ENCODE data around the gene VTCN1. TPM values are rescaled to one million over a fixed set of nuclear protein-coding genes. Genes with fewer than 3 reads are reported as not detected.

VTCN1 gene
- total RNA-seq, 1 experiment from 2014 or later, result 0.52 TPM

DNA sequence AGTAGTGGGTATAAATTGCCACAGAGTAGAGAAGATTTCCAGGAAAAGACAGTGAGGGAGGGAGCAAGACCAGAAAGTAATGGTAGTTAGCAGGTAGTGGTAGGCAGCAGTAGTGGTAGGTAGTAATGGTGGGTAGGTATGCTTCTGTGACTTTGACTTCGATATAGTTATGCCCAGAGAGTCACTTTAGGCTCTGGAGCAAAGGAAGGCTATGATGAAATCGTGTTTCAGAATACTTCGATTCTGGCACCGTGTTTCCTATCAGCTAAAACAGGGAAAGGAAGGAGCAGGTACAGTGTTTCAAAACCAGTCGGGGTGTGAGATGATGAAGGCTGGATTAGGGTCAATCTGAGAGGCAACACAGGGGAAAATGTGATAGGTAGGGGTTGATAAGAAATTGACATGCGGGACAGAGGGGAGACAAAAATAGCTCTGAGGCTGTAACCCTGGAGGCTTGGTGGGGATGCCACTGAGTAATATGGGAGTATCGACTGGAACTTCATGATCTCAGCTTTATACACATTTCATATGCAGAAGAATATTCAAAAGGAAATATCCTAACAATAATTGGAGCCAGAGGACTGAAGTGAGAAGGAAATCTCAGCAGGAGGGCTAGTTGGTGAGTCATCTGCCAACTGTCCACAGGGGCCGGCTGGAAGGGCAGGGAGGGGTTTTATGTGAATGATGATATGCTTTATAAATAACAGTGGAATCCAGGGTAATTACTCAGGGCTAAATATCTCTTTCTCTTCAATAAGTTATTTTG, 64.0 kb downstream of the VTCN1 start:
- intact Hi-C loops (cut with micrococcal nuclease; ENCODE audit: unreplicated experiment), result no loop called here
- no peak overlapping the region for H3K4me3 ChIP-seq (ENCODE audit: low read depth, low read length)
- no peaks in the 10 kb centered on the region for H3K27me3 ChIP-seq (replicated peaks; ENCODE audit: control insufficient read depth, insufficient read depth, low read length)
- peaks cover 10% of the 10 kb centered on the region for H3K4me1 Mint-ChIP-seq (ENCODE audit: low read depth, unreplicated experiment)
- no peaks in the 10 kb centered on the region for H3K4me1 ChIP-seq
- no peaks in the 10 kb centered on the region for H3K36me3 Mint-ChIP-seq (ENCODE audit: insufficient read depth, unreplicated experiment)
- H3K9me3 Mint-ChIP-seq (ENCODE audit: unreplicated experiment), result peaks cover 6% of the 10 kb centered on the region
- DNase-seq, result no peak
- ChIA-PET CTCF (no interaction called here), POLR2A (no interaction called here)
- no peaks in the 10 kb centered on the region for H3K36me3 ChIP-seq (ENCODE audit: control insufficient read depth, insufficient read depth, low read length)
- TF ChIP-seq, protein P1, sequence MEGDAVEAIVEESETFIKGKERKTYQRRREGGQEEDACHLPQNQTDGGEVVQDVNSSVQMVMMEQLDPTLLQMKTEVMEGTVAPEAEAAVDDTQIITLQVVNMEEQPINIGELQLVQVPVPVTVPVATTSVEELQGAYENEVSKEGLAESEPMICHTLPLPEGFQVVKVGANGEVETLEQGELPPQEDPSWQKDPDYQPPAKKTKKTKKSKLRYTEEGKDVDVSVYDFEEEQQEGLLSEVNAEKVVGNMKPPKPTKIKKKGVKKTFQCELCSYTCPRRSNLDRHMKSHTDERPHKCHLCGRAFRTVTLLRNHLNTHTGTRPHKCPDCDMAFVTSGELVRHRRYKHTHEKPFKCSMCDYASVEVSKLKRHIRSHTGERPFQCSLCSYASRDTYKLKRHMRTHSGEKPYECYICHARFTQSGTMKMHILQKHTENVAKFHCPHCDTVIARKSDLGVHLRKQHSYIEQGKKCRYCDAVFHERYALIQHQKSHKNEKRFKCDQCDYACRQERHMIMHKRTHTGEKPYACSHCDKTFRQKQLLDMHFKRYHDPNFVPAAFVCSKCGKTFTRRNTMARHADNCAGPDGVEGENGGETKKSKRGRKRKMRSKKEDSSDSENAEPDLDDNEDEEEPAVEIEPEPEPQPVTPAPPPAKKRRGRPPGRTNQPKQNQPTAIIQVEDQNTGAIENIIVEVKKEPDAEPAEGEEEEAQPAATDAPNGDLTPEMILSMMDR (IDR thresholded peaks at IDR 0.05; ENCODE audit: insufficient read depth in 1 of 2, low read depth in 1 of 2, low read length in 1 of 2, severe bottlenecking in 1 of 2, unreplicated experiment in 1 of 2), result no peak
- no peak overlapping the region for H3K4me3 Mint-ChIP-seq (ENCODE audit: unreplicated experiment)
- no peaks in the 10 kb centered on the region for H3K27me3 Mint-ChIP-seq (ENCODE audit: insufficient read depth, unreplicated experiment)
- H3K9me3 ChIP-seq, result no peaks in the 10 kb centered on the region
- no TSS peak for BruUV-seq (replicated peaks)
- H3K27ac Mint-ChIP-seq (ENCODE audit: unreplicated experiment), result no peak overlapping the region

DNA sequence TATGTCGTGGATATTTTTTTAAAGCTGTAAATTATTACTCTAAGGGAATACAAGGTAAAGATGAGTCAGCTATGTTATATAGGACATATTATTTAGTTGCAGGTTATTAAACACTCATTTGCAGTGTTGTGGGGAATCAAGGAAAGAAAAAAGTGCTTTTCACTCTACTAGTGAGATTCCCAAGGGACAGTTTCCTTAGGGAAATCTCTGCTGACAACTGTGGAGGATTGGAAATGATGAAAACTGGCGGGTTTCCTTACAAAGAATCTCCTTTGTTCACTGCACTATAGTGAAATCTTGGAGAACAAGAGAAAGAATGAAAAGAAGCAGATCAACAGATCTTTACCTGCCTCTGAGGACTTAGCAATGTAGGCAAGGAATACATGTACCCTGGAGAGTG, 64.7 kb downstream of the VTCN1 start:
- Mint-ChIP-seq H3K27me3 (ENCODE audit: insufficient read depth, unreplicated experiment) (no peaks in the 10 kb centered on the region), H3K27ac (ENCODE audit: unreplicated experiment) (no peak overlapping the region), H3K9me3 (ENCODE audit: unreplicated experiment) (peaks cover 5% of the 10 kb centered on the region), H3K36me3 (ENCODE audit: insufficient read depth, unreplicated experiment) (no peaks in the 10 kb centered on the region), H3K4me3 (ENCODE audit: unreplicated experiment) (no peak overlapping the region), H3K4me1 (ENCODE audit: low read depth, unreplicated experiment) (peaks cover 10% of the 10 kb centered on the region)
- DNase-seq, result no peak
- BruUV-seq (replicated peaks), result no TSS peak
- H3K4me3 ChIP-seq (ENCODE audit: low read depth, low read length), result no peak overlapping the region
- ChIA-PET POLR2A (no interaction called here), CTCF (no interaction called here)
- no peaks in the 10 kb centered on the region for H3K27me3 ChIP-seq (replicated peaks; ENCODE audit: control insufficient read depth, insufficient read depth, low read length)
- no peaks in the 10 kb centered on the region for H3K4me1 ChIP-seq
- intact Hi-C loops (cut with micrococcal nuclease; ENCODE audit: unreplicated experiment), result no loop called here
- H3K36me3 ChIP-seq (ENCODE audit: control insufficient read depth, insufficient read depth, low read length), result no peaks in the 10 kb centered on the region
- TF ChIP-seq, protein P1 (IDR thresholded peaks at IDR 0.05; ENCODE audit: insufficient read depth in 1 of 2, low read depth in 1 of 2, low read length in 1 of 2, severe bottlenecking in 1 of 2, unreplicated experiment in 1 of 2), result no peak
- H3K9me3 ChIP-seq, result no peaks in the 10 kb centered on the region

DNA sequence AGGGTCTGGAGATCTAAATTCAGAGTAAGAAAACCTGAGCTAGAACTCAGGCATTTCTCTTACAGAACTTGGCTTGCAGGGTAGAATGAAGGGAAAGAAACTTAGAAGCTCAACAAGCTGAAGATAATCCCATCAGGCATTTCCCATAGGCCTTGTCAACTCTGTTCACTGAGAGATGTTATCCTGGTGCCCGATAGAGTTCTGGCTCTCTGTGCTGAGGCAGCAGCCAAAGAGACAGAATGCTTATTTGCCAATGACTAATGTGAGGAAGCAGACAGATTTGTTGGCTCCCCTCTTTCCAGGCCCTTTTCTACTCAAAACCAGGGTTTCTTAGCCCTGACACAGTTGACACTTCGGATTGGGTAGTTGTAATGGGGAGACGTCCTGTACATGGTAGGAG, 66.9 kb downstream of the VTCN1 start:
- TF ChIP-seq, protein P1 (IDR thresholded peaks at IDR 0.05; ENCODE audit: insufficient read depth in 1 of 2, low read depth in 1 of 2, low read length in 1 of 2, severe bottlenecking in 1 of 2, unreplicated experiment in 1 of 2), result no peak
- H3K4me1 ChIP-seq, result no peaks in the 10 kb centered on the region
- Mint-ChIP-seq H3K27me3 (ENCODE audit: insufficient read depth, unreplicated experiment) (no peaks in the 10 kb centered on the region), H3K27ac (ENCODE audit: unreplicated experiment) (no peak overlapping the region), H3K9me3 (ENCODE audit: unreplicated experiment) (no peaks in the 10 kb centered on the region), H3K4me3 (ENCODE audit: unreplicated experiment) (no peak overlapping the region), H3K4me1 (ENCODE audit: low read depth, unreplicated experiment) (peaks cover 10% of the 10 kb centered on the region), H3K36me3 (ENCODE audit: insufficient read depth, unreplicated experiment) (no peaks in the 10 kb centered on the region)
- no peaks in the 10 kb centered on the region for H3K36me3 ChIP-seq (ENCODE audit: control insufficient read depth, insufficient read depth, low read length)
- no peaks in the 10 kb centered on the region for H3K27me3 ChIP-seq (replicated peaks; ENCODE audit: control insufficient read depth, insufficient read depth, low read length)
- H3K9me3 ChIP-seq, result no peaks in the 10 kb centered on the region
- CTCF ChIA-PET, result no interaction called here
- DNase-seq, result no peak
- intact Hi-C loops (cut with micrococcal nuclease; ENCODE audit: unreplicated experiment), result no loop called here
- H3K4me3 ChIP-seq (ENCODE audit: low read depth, low read length), result no peak overlapping the region
- no TSS peak for BruUV-seq (replicated peaks)
- POLR2A ChIA-PET, result no interaction called here
